K562 (cell line): ENCODE data around the gene C2CD2L. TPM values are rescaled to one million over a fixed set of nuclear protein-coding genes. Genes with fewer than 3 reads are reported as not detected.

Experiments
- KLF13 ChIP-seq: fragments of 450-650 bp; IDR thresholded peaks from 2 replicates; pipeline ENCODE4 v1.6.1; 2016; ENCODE audit warnings: missing genetic modification characterization, low read depth, mild to moderate bottlenecking, missing compliant biosample characterization, moderate library complexity, borderline replicate concordance
- PHF8 ChIP-seq: fragments of 200-600 bp; sonication (generic); IDR thresholded peaks from 2 replicates; pipeline ENCODE4 v1.6.1; 2012; ENCODE audit warnings: mixed run types, mild to moderate bottlenecking, inconsistent platforms, low read length, moderate library complexity, borderline replicate concordance
- RBBP5 ChIP-seq: fragments of 200-600 bp; sonication (generic); IDR thresholded peaks from 2 replicates; pipeline ENCODE4 v1.6.1; 2012; ENCODE audit warnings: borderline replicate concordance, mild to moderate bottlenecking, low read length, control low read depth, inconsistent platforms; ENCODE audit not compliant: insufficient read depth, poor library complexity, severe bottlenecking
- TAL1 ChIP-seq: fragments of 450-650 bp; IDR thresholded peaks from 2 replicates; pipeline ENCODE4 v1.6.1; 2016; ENCODE audit warnings: mild to moderate bottlenecking
- ZBED1 ChIP-seq: IDR thresholded peaks from 2 replicates; pipeline ENCODE4 v1.6.1; 2014
- polyA plus RNA-seq, 8 experiments: library from polyadenylated mRNA; depleted of rRNA in 4 of 8; stranded (reverse) in 5 of 8; unstranded in 3 of 8; fragments of >200 nt; fragmentation: Nextera tagmentation in 2 of 8; fragmentation: Illumina TruSeq in 1 of 8; extraction: Ambion mirVana in 2 of 8; extraction: Trizol in 1 of 8; gene quantifications; 2 replicates each; pipeline versions ENCODE4 v1.2.1 to v1.2.3, GENCODE V29; 2011 to 2014; ENCODE audit warnings: inconsistent platforms in 1 of 8, missing spikeins in 1 of 8
- total RNA-seq, 7 experiments: library from RNA; depleted of rRNA in 6 of 7; stranded (reverse); fragments of >200 nt in 6 of 7; fragmentation: Illumina TruSeq in 2 of 7; extraction: Trizol in 2 of 7; gene quantifications; 2 replicates each; pipeline versions ENCODE4 v1.2.1 to v1.2.3, GENCODE V29; 2011 to 2021; ENCODE audit warnings: low replicate concordance in 1 of 7
- TF ChIP-seq, protein P1 (sequence below): fragments of 450-650 bp; IDR thresholded peaks from 2 replicates; pipeline ENCODE4 v1.6.1; 2016; ENCODE audit warnings: low read depth

Gene C2CD2L
- total and polyA plus RNA-seq, 9 of the 15 experiments (the other 6 are each of a cell fraction or from before 2014, with no cell fraction given): 0.66 to 41.2 (median 14.8) TPM

DNA sequence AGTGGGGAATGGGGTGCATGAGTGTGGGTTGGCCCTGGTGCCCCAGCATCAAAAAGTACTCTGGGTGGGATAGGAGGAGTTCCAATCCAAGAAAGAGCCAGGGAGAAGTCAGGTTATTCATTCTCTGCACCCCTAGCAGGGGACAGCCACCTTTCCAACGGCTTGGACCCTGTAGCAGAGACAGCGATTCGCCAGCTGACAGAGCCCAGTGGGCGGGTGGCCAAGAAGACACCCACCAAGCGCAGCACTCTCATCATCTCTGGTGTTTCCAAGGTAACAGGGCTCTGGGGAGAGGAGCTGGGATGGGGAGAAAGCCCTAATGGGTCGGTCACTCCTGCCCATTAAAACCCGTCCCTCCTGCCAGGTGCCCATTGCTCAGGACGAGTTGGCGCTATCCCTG, 6.6 kb downstream of the C2CD2L start (continued):
- no peak for TF ChIP-seq KLF13
- TF ChIP-seq RBBP5: no peak
- TF ChIP-seq, protein P1, sequence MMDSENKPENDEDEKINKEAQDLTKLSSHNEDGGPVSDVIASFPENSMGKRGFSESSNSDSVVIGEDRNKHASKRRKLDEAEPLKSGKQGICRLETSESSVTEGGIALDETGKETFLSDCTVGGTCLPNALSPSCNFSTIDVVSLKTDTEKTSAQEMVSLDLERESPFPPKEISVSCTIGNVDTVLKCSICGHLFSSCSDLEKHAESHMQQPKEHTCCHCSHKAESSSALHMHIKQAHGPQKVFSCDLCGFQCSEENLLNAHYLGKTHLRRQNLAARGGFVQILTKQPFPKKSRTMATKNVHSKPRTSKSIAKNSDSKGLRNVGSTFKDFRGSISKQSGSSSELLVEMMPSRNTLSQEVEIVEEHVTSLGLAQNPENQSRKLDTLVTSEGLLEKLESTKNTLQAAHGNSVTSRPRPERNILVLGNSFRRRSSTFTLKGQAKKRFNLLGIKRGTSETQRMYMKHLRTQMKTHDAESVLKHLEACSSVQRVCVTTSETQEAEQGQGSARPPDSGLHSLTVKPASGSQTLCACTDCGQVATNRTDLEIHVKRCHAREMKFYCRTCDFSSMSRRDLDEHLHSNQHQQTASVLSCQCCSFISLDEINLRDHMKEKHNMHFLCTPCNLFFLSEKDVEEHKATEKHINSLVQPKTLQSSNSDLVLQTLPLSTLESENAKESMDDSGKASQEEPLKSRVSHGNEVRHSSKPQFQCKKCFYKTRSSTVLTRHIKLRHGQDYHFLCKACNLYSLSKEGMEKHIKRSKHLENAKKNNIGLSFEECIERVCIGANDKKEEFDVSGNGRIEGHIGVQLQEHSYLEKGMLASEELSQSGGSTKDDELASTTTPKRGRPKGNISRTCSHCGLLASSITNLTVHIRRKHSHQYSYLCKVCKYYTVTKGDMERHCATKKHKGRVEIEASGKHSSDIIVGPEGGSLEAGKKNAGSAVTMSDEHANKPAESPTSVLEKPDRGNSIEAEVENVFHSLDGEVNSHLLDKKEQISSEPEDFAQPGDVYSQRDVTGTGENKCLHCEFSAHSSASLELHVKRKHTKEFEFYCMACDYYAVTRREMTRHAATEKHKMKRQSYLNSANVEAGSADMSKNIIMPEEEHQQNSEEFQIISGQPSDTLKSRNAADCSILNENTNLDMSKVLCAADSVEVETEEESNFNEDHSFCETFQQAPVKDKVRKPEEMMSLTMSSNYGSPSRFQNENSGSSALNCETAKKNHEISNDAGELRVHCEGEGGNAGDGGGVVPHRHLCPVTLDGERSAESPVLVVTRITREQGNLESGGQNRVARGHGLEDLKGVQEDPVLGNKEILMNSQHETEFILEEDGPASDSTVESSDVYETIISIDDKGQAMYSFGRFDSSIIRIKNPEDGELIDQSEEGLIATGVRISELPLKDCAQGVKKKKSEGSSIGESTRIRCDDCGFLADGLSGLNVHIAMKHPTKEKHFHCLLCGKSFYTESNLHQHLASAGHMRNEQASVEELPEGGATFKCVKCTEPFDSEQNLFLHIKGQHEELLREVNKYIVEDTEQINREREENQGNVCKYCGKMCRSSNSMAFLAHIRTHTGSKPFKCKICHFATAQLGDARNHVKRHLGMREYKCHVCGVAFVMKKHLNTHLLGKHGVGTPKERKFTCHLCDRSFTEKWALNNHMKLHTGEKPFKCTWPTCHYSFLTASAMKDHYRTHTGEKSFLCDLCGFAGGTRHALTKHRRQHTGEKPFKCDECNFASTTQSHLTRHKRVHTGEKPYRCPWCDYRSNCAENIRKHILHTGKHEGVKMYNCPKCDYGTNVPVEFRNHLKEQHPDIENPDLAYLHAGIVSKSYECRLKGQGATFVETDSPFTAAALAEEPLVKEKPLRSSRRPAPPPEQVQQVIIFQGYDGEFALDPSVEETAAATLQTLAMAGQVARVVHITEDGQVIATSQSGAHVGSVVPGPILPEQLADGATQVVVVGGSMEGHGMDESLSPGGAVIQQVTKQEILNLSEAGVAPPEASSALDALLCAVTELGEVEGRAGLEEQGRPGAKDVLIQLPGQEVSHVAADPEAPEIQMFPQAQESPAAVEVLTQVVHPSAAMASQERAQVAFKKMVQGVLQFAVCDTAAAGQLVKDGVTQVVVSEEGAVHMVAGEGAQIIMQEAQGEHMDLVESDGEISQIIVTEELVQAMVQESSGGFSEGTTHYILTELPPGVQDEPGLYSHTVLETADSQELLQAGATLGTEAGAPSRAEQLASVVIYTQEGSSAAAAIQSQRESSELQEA: no peak
- no peak for TF ChIP-seq PHF8
- TF ChIP-seq TAL1: no peak
- no peak for TF ChIP-seq ZBED1
